ENCODE measurements around the gene CTBS.

Gene CTBS

DNA sequence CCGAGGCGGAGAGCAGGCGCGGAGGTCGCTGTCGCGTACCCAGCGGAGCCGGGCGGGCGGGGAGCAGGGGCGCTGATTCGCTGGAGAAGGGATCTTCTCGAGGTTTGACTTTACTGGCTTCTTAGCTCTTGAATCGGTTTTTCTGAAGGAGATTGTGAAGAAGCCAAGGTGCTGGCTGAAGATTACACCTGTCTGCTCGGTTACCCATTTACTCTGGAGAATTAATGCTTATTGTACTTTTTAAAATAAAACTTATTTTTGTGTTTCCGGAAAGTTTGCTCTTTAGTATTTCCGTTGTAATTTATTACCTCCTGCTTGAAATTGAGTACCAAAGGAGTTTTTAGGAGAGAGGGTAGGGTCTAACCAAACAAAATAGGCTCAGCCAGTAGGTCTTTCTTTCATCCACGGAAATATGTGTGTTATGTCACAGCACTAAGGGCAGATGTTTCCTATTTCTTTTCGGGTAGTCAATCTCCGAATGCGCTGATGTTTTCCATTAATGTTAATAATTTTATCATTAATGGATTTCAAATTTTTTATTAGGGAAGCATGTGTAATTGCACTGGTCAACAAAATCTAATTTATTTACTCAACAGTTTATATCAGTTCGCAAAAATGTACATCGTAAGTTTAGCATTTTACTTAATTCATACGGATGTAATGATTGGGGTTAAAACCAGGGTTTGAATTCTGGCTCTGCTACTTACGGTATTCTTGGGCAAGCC, 67.3 kb downstream of the CTBS start:
- H3K4me1 Mint-ChIP-seq: peaks cover 44% of the 10 kb centered on the region
- peaks cover 11% of the 10 kb centered on the region for H3K9me3 Mint-ChIP-seq
- peaks cover 4% of the 10 kb centered on the region for H3K27me3 Mint-ChIP-seq
- H3K36me3 Mint-ChIP-seq: peaks cover 23% of the 10 kb centered on the region
- DNase-seq: no peak
- peak overlapping the region; percentile 100 for H3K4me3 Mint-ChIP-seq
- H3K27ac Mint-ChIP-seq: peak overlapping the region; percentile 99
- CTCF ChIA-PET: no interaction called here

DNA sequence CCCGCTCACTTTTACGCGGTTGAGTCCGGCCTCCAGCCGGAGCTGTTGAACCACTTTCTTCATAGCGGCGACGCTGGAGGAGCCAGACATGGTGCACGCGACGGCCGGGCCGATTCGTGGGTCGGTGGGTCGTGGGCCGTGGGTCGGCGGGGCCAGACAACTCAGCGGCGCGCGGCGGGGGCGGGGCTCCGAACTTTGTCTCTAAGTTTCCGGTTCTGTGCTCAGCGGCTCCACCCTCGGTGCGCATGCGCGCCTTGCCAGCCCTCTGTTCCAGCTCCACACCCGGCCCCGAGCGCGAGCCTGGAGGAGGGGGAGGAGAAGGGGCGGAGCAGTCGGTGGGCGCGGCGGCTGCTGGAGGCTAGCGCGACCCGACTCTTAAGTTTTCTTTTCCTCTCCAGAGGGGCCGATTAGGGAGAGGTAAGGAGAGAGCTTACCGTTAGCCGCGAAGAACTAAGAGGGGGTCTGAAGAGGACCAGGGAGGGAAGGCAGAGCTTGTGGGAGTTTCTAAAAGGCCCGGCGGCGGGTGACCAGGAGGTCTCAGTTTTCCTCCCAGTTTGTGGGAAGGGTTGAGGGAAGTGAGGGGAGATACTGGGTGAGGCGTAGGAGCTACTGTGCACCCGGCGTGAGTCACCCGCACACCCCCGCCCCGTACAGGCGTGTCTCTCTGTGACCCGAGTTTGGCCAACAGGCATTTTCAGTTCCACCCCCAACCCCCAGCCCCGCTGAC, 68.1 kb downstream of the CTBS start, which contains the start of the genes GNG5 and SPATA1:
GNG5 (minus strand) TSS at position 580 of the 727 bp plus-strand sequence; CDS start at position 90, 490 bp downstream.
SPATA1 (plus strand) TSS at position 385 of the 727 bp plus-strand sequence. CDS start 9,974 bp downstream, outside the sequence.
- Mint-ChIP-seq H3K36me3 (peaks cover 30% of the 10 kb centered on the region), H3K9me3 (peaks cover 11% of the 10 kb centered on the region), H3K27ac (peak within 1 kb of the TSS; percentile 99), H3K27me3 (peaks cover 4% of the 10 kb centered on the region), H3K4me3 (peak within 1 kb of the TSS; percentile 100), H3K4me1 (peaks cover 51% of the 10 kb centered on the region)
- CTCF ChIA-PET: interaction anchor here (0.7 to 1.8 kb wide), 3 partner anchors 24 to 114 kb away, joined by 4 to 5 read pairs (median 5); no protein-coding TSS in a partner anchor
- peak; percentile 99 for DNase-seq

DNA sequence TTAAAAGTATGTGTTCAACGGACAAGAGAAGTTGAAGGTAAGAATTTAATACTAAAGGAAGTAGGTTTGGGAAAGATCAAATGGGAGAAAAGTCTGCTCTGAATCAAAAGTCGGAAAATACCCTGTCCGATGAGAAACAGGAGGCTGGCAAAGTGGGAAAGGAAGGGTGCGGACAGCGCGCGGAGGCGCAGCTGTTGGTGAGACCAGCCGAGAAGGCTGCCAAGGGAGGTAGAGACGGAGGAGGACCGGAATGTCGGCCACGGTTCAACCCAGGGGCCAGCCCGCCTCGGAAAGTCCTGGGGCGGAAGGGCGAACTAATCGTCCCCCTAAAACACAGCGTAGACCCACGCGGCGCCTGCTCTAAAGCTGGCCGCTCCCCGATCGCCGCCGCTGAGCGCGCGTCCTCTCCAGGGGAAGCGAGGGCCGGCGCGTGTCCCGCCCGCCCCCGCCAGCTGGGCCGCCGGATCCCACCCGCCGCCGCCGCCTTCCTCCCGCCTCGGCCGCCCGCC, 68.7 kb downstream of the CTBS start:
- Mint-ChIP-seq H3K4me1 (peaks cover 53% of the 10 kb centered on the region), H3K27ac (peak overlapping the region; percentile 99), H3K4me3 (peak overlapping the region; percentile 100), H3K27me3 (peaks cover 4% of the 10 kb centered on the region), H3K9me3 (peaks cover 9% of the 10 kb centered on the region), H3K36me3 (peaks cover 32% of the 10 kb centered on the region)
- no peak for DNase-seq
- CTCF ChIA-PET: interaction anchor here (0.7 to 1.8 kb wide), 4 partner anchors 24 to 115 kb away, joined by 4 to 6 read pairs (median 5); no protein-coding TSS in a partner anchor

DNA sequence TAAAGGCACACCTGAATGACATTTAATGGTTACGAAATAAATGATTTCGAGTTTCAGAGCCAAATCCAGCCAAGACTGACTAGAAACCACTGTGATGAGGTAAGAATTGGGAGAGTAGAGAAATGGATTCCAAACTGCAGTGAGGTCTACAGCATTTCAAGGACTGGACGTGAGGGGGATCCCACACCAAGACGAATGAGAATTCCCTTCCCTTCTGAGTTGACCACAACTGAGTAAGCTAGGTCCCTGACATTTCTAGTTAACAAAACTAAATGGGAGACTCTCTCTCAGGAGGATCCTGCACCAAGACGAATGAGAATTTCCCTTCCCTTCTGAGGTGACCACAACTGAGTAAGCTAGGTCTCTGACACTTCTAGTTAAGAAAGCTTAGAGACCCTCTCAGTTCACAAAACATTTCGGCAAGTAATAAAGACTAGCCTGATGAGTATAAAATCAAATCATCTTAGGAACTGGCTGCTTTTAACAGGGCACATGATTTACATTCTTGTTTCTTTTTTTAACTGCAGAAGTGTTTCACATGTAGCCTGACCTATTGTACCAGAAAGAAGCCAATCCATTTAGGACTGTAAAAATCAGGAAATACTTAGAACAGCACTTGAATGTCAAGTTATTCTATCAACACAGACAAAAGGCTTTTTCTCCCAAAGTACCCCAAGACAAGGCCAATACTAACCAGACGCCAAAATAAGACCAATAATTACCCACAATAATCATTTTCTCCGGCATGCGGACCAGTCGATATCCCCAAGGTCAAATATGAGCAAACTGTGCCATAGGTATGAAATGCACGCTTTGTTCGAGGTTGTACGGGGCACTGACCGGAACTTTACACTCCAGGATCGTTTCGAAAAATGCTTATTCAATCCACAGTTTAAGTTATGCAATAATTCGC, 69.4 kb downstream of the CTBS start:
- H3K9me3 Mint-ChIP-seq: peaks cover 6% of the 10 kb centered on the region
- peaks cover 32% of the 10 kb centered on the region for H3K36me3 Mint-ChIP-seq
- peak overlapping the region; percentile 94 for H3K27ac Mint-ChIP-seq
- peaks cover 4% of the 10 kb centered on the region for H3K27me3 Mint-ChIP-seq
- CTCF ChIA-PET: interaction anchor here (1.4 to 2.5 kb wide), 4 partner anchors 23 to 249 kb away, joined by 5 to 8 read pairs (median 6); no protein-coding TSS in a partner anchor
- peak; percentile 21 for DNase-seq
- peaks cover 55% of the 10 kb centered on the region for H3K4me1 Mint-ChIP-seq
- peak overlapping the region; percentile 100 for H3K4me3 Mint-ChIP-seq

DNA sequence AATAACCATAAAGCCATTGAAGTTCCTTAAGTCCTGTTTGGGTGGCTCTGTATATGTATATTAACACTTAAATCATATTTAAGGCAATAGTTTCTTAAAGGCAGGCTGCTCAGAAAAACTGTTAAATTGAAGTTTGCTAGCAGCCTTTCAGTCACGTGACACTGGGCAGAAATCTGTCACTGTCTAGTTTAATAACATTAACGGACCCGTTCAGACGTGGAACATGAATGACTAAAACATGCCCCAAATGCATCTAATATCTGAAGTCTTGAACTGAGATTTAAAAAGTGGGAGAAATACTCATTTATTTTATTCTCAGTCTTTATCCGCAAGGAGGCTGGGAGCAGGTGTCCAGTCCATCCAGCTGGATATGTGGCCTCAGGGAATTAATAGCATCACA, 71.3 kb downstream of the CTBS start:
- H3K4me3 Mint-ChIP-seq: no peak overlapping the region
- H3K4me1 Mint-ChIP-seq: peaks cover 53% of the 10 kb centered on the region
- peaks cover 25% of the 10 kb centered on the region for H3K36me3 Mint-ChIP-seq
- H3K27me3 Mint-ChIP-seq: peaks cover 4% of the 10 kb centered on the region
- DNase-seq: no peak
- CTCF ChIA-PET: interaction anchor here (0.6 to 2.5 kb wide), 4 partner anchors 40 to 117 kb away, joined by 3 to 8 read pairs (median 3); no protein-coding TSS in a partner anchor
- H3K9me3 Mint-ChIP-seq: no peaks in the 10 kb centered on the region
- no peak overlapping the region for H3K27ac Mint-ChIP-seq

Data from activated naive CD4-positive, alpha-beta T cell treated with anti-CD3 and anti-CD28 coated beads, Interleukin-2, amount 10 ng/mL, durations not matched to agents 7 days and 5 days (primary cell).